Measurements from ENCODE around the gene THEM5.

The THEM5 gene

DNA sequence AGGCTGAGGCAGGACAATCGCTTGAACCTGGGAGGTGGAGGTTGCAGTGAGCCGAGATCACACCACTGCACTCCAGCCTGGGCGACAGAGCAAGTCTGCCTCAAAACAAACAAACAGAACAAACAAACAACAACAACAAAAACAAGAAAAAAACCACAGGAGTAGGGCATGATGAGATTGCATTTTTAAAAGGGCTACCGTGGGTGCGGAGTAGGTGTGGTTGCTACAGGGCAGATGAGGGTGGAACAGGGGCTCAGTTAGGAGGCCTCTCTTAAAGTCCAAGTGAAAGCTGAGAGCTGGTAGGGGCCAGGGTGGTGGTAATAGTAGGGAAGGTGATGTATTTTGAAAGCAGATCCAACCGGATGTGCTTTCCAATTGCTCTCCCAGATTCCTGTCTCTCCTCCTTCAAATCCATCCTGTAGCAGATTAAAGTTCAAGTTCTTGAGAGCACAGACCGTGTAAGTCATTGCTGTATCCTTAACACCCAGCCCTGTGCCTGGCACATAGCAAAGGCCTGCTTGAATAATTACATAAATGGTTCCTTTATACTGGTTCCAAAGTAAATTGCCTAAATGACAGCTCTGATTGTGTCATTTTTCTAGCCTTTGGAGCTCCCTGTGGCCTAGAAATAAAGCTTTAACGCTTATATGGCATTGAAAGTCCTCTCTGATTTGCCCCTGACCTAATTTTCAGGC is 44.1 kb downstream of the THEM5 start:
- no peak overlapping the region for H3K4me3 ChIP-seq (ENCODE audit: low read depth, low read length)
- TF ChIP-seq, protein P1, sequence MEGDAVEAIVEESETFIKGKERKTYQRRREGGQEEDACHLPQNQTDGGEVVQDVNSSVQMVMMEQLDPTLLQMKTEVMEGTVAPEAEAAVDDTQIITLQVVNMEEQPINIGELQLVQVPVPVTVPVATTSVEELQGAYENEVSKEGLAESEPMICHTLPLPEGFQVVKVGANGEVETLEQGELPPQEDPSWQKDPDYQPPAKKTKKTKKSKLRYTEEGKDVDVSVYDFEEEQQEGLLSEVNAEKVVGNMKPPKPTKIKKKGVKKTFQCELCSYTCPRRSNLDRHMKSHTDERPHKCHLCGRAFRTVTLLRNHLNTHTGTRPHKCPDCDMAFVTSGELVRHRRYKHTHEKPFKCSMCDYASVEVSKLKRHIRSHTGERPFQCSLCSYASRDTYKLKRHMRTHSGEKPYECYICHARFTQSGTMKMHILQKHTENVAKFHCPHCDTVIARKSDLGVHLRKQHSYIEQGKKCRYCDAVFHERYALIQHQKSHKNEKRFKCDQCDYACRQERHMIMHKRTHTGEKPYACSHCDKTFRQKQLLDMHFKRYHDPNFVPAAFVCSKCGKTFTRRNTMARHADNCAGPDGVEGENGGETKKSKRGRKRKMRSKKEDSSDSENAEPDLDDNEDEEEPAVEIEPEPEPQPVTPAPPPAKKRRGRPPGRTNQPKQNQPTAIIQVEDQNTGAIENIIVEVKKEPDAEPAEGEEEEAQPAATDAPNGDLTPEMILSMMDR (IDR thresholded peaks at IDR 0.05; ENCODE audit: borderline replicate concordance, insufficient read depth, low read depth, low read length): no peak

DNA sequence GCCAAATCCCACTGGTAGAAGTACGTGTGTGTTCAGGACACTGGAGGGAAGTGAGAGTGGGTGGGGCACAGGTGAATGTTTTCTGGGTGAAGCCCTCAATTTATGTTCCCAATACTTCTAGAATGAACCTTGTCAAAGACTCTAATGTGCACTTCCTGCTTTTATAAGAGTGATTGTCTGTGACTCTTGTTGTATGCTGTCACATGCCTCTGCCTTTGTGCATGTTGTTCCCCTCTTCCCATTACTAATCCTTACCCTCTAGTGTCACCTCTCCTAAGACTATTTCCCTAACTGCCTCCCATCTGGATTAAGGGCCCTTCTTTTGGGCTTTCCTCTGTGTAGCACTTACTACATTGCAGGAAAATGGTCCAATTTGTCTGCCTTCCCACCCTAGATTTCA is 45.7 kb downstream of the THEM5 start:
- H3K4me3 ChIP-seq (ENCODE audit: low read depth, low read length): no peak overlapping the region
- TF ChIP-seq, protein P1 (IDR thresholded peaks at IDR 0.05; ENCODE audit: borderline replicate concordance, insufficient read depth, low read depth, low read length): no peak

DNA sequence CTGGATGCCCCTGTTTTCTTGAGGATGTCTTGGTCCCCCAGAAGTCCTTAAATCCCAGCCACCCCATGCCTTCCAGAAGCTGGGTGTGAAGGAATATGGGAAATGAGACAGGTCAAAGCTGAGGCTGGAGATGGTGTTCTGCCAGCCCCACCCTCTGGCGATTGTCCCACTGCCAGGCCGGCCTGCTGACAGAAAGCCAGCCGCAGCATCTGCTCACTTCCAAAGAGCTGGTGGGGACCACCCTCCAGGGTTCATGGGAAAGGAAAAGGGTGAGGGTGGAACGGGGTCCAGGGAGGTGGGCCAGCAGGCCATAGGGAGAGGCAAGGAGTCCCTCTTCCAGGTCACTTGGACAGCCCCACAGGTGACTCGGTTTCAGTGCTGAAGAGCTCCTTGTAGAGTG is 46.4 kb downstream of the THEM5 start:
- TF ChIP-seq, protein P1 (IDR thresholded peaks at IDR 0.05; ENCODE audit: borderline replicate concordance, insufficient read depth, low read depth, low read length): no peak
- H3K4me3 ChIP-seq (ENCODE audit: low read depth, low read length): no peak overlapping the region

DNA sequence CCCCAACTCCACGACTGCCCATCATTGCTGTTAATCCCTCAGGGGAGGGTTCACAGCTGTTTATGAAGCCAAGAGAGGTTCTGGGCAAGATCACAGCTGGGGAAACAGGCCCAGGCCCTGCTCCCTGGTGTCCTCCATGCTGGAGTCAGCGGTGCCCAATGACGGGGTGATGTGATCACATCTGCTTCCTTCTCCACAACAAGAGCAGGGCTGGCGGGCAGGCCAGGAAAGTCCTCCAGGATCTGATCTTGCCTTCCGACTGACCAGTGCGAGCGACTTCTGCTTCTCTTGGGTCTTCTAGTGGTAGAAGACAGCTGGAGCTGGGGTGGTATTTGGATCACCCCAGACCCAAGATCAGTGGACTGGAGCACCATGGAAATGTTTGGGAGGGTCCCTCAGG is 47.3 kb downstream of the THEM5 start:
- no peak overlapping the region for H3K4me3 ChIP-seq (ENCODE audit: low read depth, low read length)
- TF ChIP-seq, protein P1 (IDR thresholded peaks at IDR 0.05; ENCODE audit: borderline replicate concordance, insufficient read depth, low read depth, low read length): no peak

DNA sequence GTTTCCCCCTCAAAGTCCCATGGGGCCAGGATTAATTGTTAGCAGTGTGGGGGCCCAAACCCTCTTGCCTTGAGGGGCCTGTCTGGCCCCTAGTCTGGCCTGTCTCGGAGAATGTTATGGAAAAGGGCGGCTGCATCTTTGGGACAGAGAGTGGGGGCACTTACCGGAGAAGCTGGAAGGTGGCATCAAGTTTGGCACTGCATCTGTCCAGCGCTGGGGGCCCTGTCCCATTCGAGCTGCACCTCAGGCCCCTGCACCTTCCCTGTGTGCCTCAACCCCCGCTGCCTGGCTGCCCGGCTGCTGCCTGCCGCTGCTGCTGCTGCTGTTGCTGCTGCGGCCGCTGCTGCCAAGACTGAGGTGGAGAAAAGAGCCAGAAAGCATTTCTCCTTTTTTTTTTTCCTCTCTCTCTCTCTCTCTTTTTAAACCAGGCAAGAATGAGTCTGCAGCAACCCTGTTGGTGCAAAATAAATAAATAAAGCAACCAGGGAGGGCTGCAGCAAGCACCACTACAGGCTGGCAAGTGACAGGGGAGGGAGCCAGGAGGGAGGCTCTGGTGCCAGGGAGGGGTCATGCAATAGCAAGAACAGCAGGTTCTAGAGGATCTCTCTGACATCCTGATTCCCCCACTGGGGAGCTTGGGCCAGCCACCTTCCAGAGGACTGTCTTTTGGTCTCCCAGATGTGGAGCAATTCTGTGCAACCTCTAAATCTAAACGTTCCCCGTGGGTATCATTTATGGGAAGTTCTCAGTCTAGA is 48.3 kb downstream of the THEM5 start, which contains the start of gene LINGO4:
LINGO4 (minus strand) TSS at position 354 of the 755 bp plus-strand sequence. CDS start 2,715 bp downstream, outside the sequence.
- H3K4me3 ChIP-seq (ENCODE audit: low read depth, low read length): no peak within 1 kb of the TSS
- TF ChIP-seq, protein P1 (IDR thresholded peaks at IDR 0.05; ENCODE audit: borderline replicate concordance, insufficient read depth, low read depth, low read length): no peak

DNA sequence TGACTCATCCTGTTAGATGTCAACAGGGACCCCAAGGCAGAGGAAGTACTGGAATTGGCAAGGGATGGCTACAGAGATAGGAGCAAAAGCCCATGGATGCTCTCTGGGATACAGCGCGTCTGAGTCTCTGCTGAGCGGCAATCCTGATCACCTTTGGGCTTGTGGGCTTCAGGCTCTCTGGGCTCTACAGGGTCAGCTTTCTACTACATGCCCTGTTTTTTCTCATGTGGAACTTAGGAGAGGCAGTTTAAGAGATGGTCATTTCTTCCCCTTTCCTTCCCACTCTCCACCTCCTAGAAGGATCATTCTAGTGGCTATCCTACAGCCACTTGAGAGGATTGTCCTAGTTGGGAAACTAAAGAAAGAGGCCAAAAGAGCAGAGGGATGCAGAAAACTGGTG is 49.6 kb downstream of the THEM5 start:
- no peak overlapping the region for H3K4me3 ChIP-seq (ENCODE audit: low read depth, low read length)
- TF ChIP-seq, protein P1 (IDR thresholded peaks at IDR 0.05; ENCODE audit: borderline replicate concordance, insufficient read depth, low read depth, low read length): no peak

DNA sequence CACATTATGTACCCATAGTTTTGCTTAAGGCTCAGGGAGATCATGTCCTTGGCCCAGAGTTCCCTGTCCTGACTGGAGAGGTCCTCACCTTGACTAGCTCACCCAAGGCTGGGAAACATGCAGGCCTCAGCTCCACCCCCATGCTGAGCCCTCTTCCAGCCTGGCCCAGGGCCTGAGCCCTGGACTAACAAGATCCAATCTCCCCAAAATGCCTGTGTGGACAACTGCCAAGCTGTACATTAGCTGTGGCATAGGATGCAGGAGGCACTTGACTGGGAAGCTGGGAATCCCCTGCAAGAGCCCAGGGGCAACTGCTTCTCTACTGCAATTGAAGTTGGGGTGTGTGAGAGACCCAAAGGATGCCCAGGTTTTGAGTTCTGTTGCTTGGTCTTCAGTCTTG is 50.3 kb downstream of the THEM5 start:
- no peak overlapping the region for H3K4me3 ChIP-seq (ENCODE audit: low read depth, low read length)
- TF ChIP-seq, protein P1 (IDR thresholded peaks at IDR 0.05; ENCODE audit: borderline replicate concordance, insufficient read depth, low read depth, low read length): no peak
